Measurements from ENCODE around the gene CUL3. TPM values are rescaled to one million over a fixed set of nuclear protein-coding genes. Genes with fewer than 3 reads are reported as not detected.
A peak's percentile ranks its signal among the peaks of the same experiment; 100 is the strongest.

Gene CUL3
- total RNA-seq, 1 experiment from 2014 or later = 114 TPM

- no peak for DNase-seq
- H3K4me1 ChIP-seq (ENCODE audit: insufficient read depth, low read length) = no peaks in the 10 kb centered on the region
- H3K9me3 Mint-ChIP-seq = no peaks in the 10 kb centered on the region; a peak in 1 of 5 replicates
- no peak overlapping the region for H2BK20ac ChIP-seq (ENCODE audit: low read depth, low read length, poor library complexity, severe bottlenecking)
- no peak overlapping the region for H2BK120ac ChIP-seq (ENCODE audit: low read depth, low read length, poor library complexity, severe bottlenecking)
- no peak overlapping the region for H3K14ac ChIP-seq (ENCODE audit: insufficient read depth, low read length)
- H2BK15ac ChIP-seq (ENCODE audit: low read depth, low read length) = no peak overlapping the region
- H3K56ac ChIP-seq (ENCODE audit: insufficient read length, low read depth, low read length) = no peak overlapping the region
- H3K27me3 Mint-ChIP-seq (ENCODE audit: low read depth) = no peaks in the 10 kb centered on the region
- peaks cover 4% of the 10 kb centered on the region; the same call in 1 of the 2 replicates for H3K79me2 ChIP-seq (ENCODE audit: insufficient read depth, low read length)
- no peak overlapping the region for H2BK12ac ChIP-seq (ENCODE audit: insufficient read length, low read depth, low read length)
- TF ChIP-seq CTCF (conservative IDR thresholded peaks at IDR 0.05) = no peak
- H3T11ph ChIP-seq (ENCODE audit: low read length) = no peak overlapping the region
- H4K91ac ChIP-seq (ENCODE audit: insufficient read length, low read depth, low read length) = no peak overlapping the region
- no peak overlapping the region for H3K18ac ChIP-seq (ENCODE audit: insufficient read length, low read depth, low read length)
- no peaks in the 10 kb centered on the region for H3K27me3 ChIP-seq (ENCODE audit: insufficient read depth, low read length)
- H3K23me2 ChIP-seq (ENCODE audit: insufficient read length, low read depth, low read length, poor library complexity, severe bottlenecking) = no peaks in the 10 kb centered on the region
- H3K4ac ChIP-seq (ENCODE audit: low read depth, low read length) = no peak overlapping the region
- H2AFZ ChIP-seq (ENCODE audit: low read length) = no peak overlapping the region
- no peak overlapping the region for H3K4me2 ChIP-seq (ENCODE audit: insufficient read depth, insufficient read length, low read length)
- no CpG with 5 or more reads among the region's 1 CpG for WGBS (ENCODE audit: extremely low coverage, insufficient read length, low lambda C conversion rate)
- H4K20me1 ChIP-seq (ENCODE audit: control insufficient read depth, insufficient read depth, insufficient read length) = no peaks in the 10 kb centered on the region
- no peaks in the 10 kb centered on the region for H3K9me3 ChIP-seq (ENCODE audit: control insufficient read depth, low read depth, low read length)
- H3K4me1 Mint-ChIP-seq = peaks cover 36 to 49% of the 10 kb centered on the region in 2 experiments
- no peak overlapping the region for H2AK5ac ChIP-seq (ENCODE audit: insufficient read length, low read length)
- H4K8ac ChIP-seq (replicated peaks; ENCODE audit: insufficient read length, low read depth, low read length) = no peak overlapping the region
- no peak overlapping the region for H4K5ac ChIP-seq (ENCODE audit: insufficient read length, low read depth, low read length)
- H3K27ac ChIP-seq (ENCODE audit: insufficient read length, low read depth, low read length) = no peak overlapping the region
- H3K9ac ChIP-seq (ENCODE audit: extremely low read depth, insufficient read length, low read length) = no peak overlapping the region
- H3K27ac Mint-ChIP-seq = peak overlapping the region in 2 of 3 experiments; percentile 73 to 94; a peak in 4 of 7 replicates
- no peak overlapping the region for H2BK5ac ChIP-seq (ENCODE audit: insufficient read length, low read length)
- no peak overlapping the region for H3K4me3 Mint-ChIP-seq
- peaks cover 13 to 18% (median 15%) of the 10 kb centered on the region in 3 experiments; a peak in 6 of 7 replicates for H3K36me3 Mint-ChIP-seq (ENCODE audit: insufficient read depth in 1 of 3, low read depth in 3 of 3)
- H3K23ac ChIP-seq (ENCODE audit: insufficient read length, low read depth, low read length) = no peak overlapping the region
- peaks cover 5% of the 10 kb centered on the region for H3K79me1 ChIP-seq (ENCODE audit: insufficient read depth, low read depth, low read length, poor library complexity, severe bottlenecking)
Observed at GRCh38 chr2:224532441-224532840, 52.7 kb downstream of the CUL3 start.

Measured in H9 (cell line).